Right atrium auricular region (tissue), 2 donors: ENCODE data around the gene SLC25A25. TPM values are rescaled to one million over a fixed set of nuclear protein-coding genes. Genes with fewer than 3 reads are reported as not detected.

Source experiments
- DNase-seq: peaks from one replicate; pipeline ENCODE4 v3.0.0-alpha.2; 2019; ENCODE audit warnings: low spot score
- H3K27ac ChIP-seq, 2 donors: fragments of 200-600 bp; sonication (generic); 1 replicate in 1 of 2; 2 replicates in 1 of 2; pipeline ENCODE4 v1.5.1; 2016 to 2019
- H3K27me3 ChIP-seq, 2 donors: fragments of 200-600 bp; sonication (generic); one replicate each; pipeline versions ENCODE4 v1.5.1 to v1.6.0; 2017 to 2019
- H3K36me3 ChIP-seq: fragments of 200-600 bp; sonication (generic); one replicate; pipeline ENCODE4 v1.5.1; 2016
- H3K4me1 ChIP-seq, 2 donors: fragments of 200-600 bp; sonication (generic); one replicate each; pipeline versions ENCODE4 v1.5.1 to v1.6.0; 2017 to 2019
- H3K4me3 ChIP-seq, 2 donors: fragments of 200-600 bp; sonication (generic); 1 replicate in 1 of 2; 2 replicates in 1 of 2; pipeline ENCODE4 v1.5.1; 2017 to 2019; ENCODE audit warnings: mild to moderate bottlenecking in 1 of 2, moderate library complexity in 1 of 2
- H3K9me3 ChIP-seq, 2 donors: fragments of 200-600 bp; sonication (generic); one replicate each; pipeline ENCODE4 v1.5.1; 2019
- CTCF ChIP-seq, 2 donors: fragments of 200-600 bp; sonication (generic); IDR thresholded peaks; one replicate each; pipeline ENCODE4 v1.5.1; 2019; ENCODE audit warnings: antibody characterized with exemption in 2 of 2
- total RNA-seq, 2 donors: library from RNA; depleted of rRNA; stranded (reverse); fragments of >200 nt; gene quantifications; one replicate each; pipeline ENCODE4 v1.1.0, GENCODE V29; 2016

SLC25A25 gene
- total RNA-seq, 2 donors from 2014 or later, result 8.2 to 11.8 TPM

- H3K27me3 ChIP-seq, result no peaks in the 10 kb centered on the region
- H3K4me1 ChIP-seq, result peaks cover 0 to 61% of the 10 kb centered on the region in 2 donors
- TF ChIP-seq CTCF (IDR thresholded peaks at IDR 0.05), result no peak
- DNase-seq, result no peak
- H3K36me3 ChIP-seq, result no peaks in the 10 kb centered on the region
- no peak overlapping the region for H3K4me3 ChIP-seq
- peak overlapping the region; percentile 79 to 85 for H3K27ac ChIP-seq
- H3K9me3 ChIP-seq, result no peaks in the 10 kb centered on the region
These were observed 5.3 kb downstream of the SLC25A25 start for GRCh38 chr9:128073253-128073886.

GRCh38 chr9:128077847-128078503 is 9.9 kb downstream of the SLC25A25 start:
- no peak for DNase-seq
- no peak for TF ChIP-seq CTCF (IDR thresholded peaks at IDR 0.05)
- no peaks in the 10 kb centered on the region for H3K27me3 ChIP-seq
- no peak overlapping the region for H3K4me3 ChIP-seq
- no peak overlapping the region for H3K27ac ChIP-seq
- no peaks in the 10 kb centered on the region for H3K36me3 ChIP-seq
- peaks cover 0 to 62% of the 10 kb centered on the region in 2 donors for H3K4me1 ChIP-seq
- no peaks in the 10 kb centered on the region for H3K9me3 ChIP-seq

- Histone ChIP-seq H3K36me3 (no peaks in the 10 kb centered on the region), H3K27ac (peak overlapping the region in 1 of 2 donors; percentile 1), H3K27me3 (no peaks in the 10 kb centered on the region), H3K4me1 (peaks cover 0 to 54% of the 10 kb centered on the region in 2 donors), H3K4me3 (no peak overlapping the region), H3K9me3 (no peaks in the 10 kb centered on the region)
- no peak for DNase-seq
- TF ChIP-seq CTCF (IDR thresholded peaks at IDR 0.05), result no peak
These were observed 10.7 kb downstream of the SLC25A25 start for GRCh38 chr9:128078504-128079434.

- no peak for DNase-seq
- H3K4me1 ChIP-seq, result peaks cover 0 to 44% of the 10 kb centered on the region in 2 donors
- no peaks in the 10 kb centered on the region for H3K27me3 ChIP-seq
- no peak overlapping the region for H3K4me3 ChIP-seq
- H3K9me3 ChIP-seq, result no peaks in the 10 kb centered on the region
- no peak for TF ChIP-seq CTCF (IDR thresholded peaks at IDR 0.05)
- no peak overlapping the region for H3K27ac ChIP-seq
- no peaks in the 10 kb centered on the region for H3K36me3 ChIP-seq
These were observed 12.2 kb downstream of the SLC25A25 start for GRCh38 chr9:128080206-128080605.

- Histone ChIP-seq H3K36me3 (no peaks in the 10 kb centered on the region), H3K9me3 (no peaks in the 10 kb centered on the region), H3K27me3 (no peaks in the 10 kb centered on the region), H3K4me3 (no peak overlapping the region), H3K27ac (peak overlapping the region; percentile 41 to 43), H3K4me1 (peaks cover 0 to 39% of the 10 kb centered on the region in 2 donors)
- DNase-seq, result no peak
- no peak for TF ChIP-seq CTCF (IDR thresholded peaks at IDR 0.05)
These were observed 13.0 kb downstream of the SLC25A25 start for GRCh38 chr9:128081056-128081455.
